ENCODE results near the gene IGSF21. TPM values are rescaled to one million over a fixed set of nuclear protein-coding genes. Genes with fewer than 3 reads are reported as not detected.
"Not testable (repeated sequence)": the region's sequence is repeated elsewhere in the genome, so short reads cannot be mapped to it uniquely, and the experiment has no call there.

The IGSF21 gene
- total RNA-seq, 2 experiments from 2014 or later = not detected

DNA sequence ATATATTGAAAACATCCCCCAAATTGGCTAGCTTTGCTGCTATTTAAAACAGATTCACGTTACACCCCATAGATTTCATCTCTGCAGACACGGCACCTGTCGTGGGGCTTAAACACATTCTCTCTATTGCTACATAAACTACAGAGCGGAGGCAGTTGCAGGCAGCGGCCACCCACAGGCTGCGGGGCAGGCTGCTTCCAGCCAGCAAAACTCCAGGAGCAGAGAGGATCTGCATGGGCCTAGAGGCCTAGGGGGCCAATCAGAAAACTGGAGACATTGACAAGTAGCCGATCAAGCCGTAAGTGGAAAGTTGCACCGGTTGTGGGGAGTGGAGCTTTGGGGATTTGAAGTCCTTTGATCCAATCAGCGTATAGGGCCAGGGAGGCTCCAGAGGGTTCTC is 244.1 kb downstream of the IGSF21 start:
- Mint-ChIP-seq H3K27me3 (peaks cover 27% of the 10 kb centered on the region), H3K9me3 (no peaks in the 10 kb centered on the region), H3K36me3 (no peaks in the 10 kb centered on the region), H3K27ac (no peak overlapping the region), H3K4me3 (no peak overlapping the region), H3K4me1 (ENCODE audit: low read depth) (no peaks in the 10 kb centered on the region)
- intact Hi-C loops (cut with micrococcal nuclease) = no loop called here
- DNase-seq = no peak
- CTCF ChIA-PET = no interaction called here
- POLR2A ChIA-PET = no interaction called here

DNA sequence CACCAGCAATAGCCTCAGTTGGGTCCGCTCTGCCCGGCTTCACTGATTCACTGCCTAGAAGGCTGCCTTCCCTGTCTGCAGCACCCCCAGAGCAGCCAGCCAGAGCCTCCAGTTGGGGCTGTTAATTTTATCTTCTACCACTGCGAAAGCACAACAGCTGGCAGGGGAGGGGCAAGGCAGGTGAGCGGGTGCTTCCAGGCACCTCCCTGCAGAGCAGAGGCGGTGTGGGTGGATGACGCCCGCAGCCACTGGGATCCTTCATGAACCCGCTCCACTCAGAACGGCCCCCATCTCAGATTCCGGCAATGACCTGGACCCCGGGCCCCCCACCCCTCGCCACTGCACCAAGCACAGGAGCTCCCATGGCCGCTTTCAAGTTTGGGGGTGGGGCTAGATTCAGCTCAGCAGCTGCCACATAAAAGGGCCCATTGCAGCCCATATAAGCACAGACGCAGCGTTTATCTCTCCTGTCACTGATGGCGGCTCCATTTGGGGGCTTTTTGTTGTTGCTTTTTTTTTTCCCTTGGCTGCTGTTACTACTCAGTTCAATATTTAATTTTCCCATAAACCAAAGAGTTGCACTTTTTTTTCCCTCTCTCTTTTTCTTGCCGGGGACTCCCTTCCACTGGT is 245.2 kb downstream of the IGSF21 start:
- no peaks in the 10 kb centered on the region for H3K36me3 Mint-ChIP-seq
- DNase-seq = no peak
- no peak overlapping the region for H3K4me3 Mint-ChIP-seq
- no peak overlapping the region for H3K27ac Mint-ChIP-seq
- ChIA-PET CTCF (no interaction called here), POLR2A (no interaction called here)
- no peaks in the 10 kb centered on the region for H3K9me3 Mint-ChIP-seq
- H3K4me1 Mint-ChIP-seq (ENCODE audit: low read depth) = no peaks in the 10 kb centered on the region
- intact Hi-C loops (cut with micrococcal nuclease) = no loop called here
- H3K27me3 Mint-ChIP-seq = peaks cover 29% of the 10 kb centered on the region

DNA sequence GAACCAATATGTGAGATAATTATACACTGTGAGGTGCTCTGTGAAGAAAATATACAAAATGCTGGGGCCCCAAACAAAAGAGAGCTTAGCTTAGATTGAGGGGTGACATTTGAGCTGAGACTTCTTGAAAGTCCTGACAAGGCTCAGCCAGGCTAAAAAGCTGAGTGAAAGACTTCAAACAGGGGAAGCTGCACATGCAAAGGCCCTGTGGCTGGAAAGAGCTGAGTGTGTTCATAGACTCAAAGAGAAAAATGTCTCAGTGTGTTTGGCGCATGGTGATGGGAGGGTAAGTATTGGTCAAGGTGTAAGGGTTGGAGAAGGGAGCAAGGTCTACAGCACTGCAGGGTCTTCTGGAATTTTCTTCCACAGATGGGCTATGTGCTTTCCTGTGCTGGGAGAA is 245.9 kb downstream of the IGSF21 start:
- DNase-seq = no peak
- Mint-ChIP-seq H3K27me3 (peaks cover 31% of the 10 kb centered on the region), H3K4me1 (ENCODE audit: low read depth) (no peaks in the 10 kb centered on the region), H3K9me3 (no peaks in the 10 kb centered on the region), H3K4me3 (no peak overlapping the region), H3K36me3 (no peaks in the 10 kb centered on the region), H3K27ac (no peak overlapping the region)
- CTCF ChIA-PET = no interaction called here
- POLR2A ChIA-PET = no interaction called here
- intact Hi-C loops (cut with micrococcal nuclease) = no loop called here

DNA sequence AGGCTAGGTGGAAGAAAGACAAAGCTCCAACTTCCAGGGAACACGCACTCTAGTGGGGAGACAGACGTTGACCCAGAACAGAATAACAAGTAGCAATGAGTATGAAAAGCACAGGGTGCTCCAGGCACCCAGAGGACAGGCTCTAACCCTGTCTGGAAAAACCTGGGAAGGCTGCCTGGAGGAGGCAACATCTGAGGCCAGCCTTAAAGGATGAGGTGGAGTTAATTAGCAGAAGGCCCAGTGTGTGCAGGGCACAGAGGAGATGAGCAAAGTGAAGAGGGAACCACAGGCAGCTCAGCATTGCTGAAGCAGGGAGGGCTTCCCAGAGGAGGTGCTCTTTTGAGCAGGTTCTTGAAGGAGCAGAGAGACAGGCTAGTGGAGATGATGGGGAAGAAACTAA is 246.4 kb downstream of the IGSF21 start:
- H3K9me3 Mint-ChIP-seq = no peaks in the 10 kb centered on the region
- intact Hi-C loops (cut with micrococcal nuclease) = no loop called here
- POLR2A ChIA-PET = no interaction called here
- no peaks in the 10 kb centered on the region for H3K36me3 Mint-ChIP-seq
- no peaks in the 10 kb centered on the region for H3K4me1 Mint-ChIP-seq (ENCODE audit: low read depth)
- peaks cover 31% of the 10 kb centered on the region for H3K27me3 Mint-ChIP-seq
- no peak overlapping the region for H3K4me3 Mint-ChIP-seq
- H3K27ac Mint-ChIP-seq = no peak overlapping the region
- no peak for DNase-seq
- CTCF ChIA-PET = no interaction called here

DNA sequence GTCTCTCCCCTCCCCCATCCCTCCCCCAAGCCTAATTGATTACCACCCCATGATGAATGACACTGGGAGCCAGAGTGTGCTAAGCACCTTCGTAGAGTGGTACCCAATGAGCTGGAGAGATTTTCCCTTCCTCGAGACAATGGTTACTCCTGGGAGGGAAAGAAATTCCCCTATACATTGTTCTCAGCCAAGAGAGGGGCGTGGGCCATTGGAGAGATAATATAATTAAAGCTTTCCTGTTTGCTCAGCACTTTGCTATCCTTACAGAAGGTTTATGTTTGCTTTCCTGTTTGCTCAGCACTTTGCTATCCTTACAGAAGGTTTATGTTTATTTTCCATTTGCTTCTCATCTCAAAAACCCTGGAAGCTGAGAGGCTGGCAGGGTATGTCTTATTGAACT is 247.0 kb downstream of the IGSF21 start:
- no peak for DNase-seq
- peaks cover 29% of the 10 kb centered on the region for H3K27me3 Mint-ChIP-seq
- intact Hi-C loops (cut with micrococcal nuclease) = no loop called here
- CTCF ChIA-PET = no interaction called here
- H3K9me3 Mint-ChIP-seq = no peaks in the 10 kb centered on the region
- no peaks in the 10 kb centered on the region for H3K36me3 Mint-ChIP-seq
- H3K27ac Mint-ChIP-seq = no peak overlapping the region
- POLR2A ChIA-PET = no interaction called here
- no peaks in the 10 kb centered on the region for H3K4me1 Mint-ChIP-seq (ENCODE audit: low read depth)
- no peak overlapping the region for H3K4me3 Mint-ChIP-seq

DNA sequence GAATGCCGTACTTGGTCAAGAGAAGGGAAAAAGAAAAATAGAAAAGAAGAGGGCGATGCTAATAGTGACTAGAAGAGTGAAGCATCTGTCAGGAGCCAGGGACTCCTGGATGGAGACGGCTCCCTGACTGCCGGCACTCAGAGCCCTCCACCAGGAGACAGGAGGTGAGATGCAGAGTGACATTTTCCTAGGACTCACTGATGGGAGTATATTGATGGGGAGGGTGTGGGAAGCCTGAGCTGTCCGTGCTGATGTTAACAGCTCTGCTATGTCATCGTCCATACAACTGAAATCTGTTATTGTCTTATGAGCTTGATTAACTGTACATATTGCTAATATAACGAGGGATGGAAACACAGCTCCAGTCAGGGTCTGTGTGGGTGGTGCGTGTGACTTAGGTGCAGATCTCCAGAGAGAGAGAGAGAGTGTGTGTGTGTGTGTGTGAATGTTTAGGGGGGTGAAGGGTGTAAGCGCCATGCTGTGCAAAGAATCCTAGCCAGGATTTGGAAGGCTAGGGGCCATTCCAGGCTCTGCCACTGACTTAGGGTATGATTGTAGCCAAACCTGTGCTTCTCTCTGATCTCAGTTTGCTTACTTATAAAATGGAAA is 250.1 kb downstream of the IGSF21 start:
- no peaks in the 10 kb centered on the region for H3K36me3 Mint-ChIP-seq
- POLR2A ChIA-PET = no interaction called here
- intact Hi-C loops (cut with micrococcal nuclease) = no loop called here
- no peak overlapping the region for H3K27ac Mint-ChIP-seq
- H3K4me3 Mint-ChIP-seq = no peak overlapping the region
- CTCF ChIA-PET = no interaction called here
- H3K9me3 Mint-ChIP-seq = no peaks in the 10 kb centered on the region
- no peak for DNase-seq
- H3K4me1 Mint-ChIP-seq (ENCODE audit: low read depth) = no peaks in the 10 kb centered on the region
- H3K27me3 Mint-ChIP-seq = peaks cover 32% of the 10 kb centered on the region

DNA sequence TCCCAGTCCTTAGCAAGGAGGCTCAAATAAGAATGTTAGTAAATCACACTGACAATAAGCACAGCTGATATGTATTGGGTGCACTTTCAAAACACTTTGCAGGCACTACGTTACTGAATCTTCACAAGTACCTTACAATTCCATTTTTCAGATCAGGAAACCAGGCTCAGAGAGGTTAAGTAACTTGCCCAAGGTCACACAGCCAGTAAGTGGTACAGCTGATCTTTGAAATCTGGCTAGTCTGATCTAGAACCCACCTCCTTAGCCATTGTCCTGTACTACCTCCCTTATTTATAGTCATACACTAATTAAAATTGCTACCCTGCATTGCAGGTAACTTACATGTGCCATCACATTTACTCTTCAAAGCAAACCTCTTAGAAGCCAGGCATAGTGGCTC is 251.0 kb downstream of the IGSF21 start:
- CTCF ChIA-PET = no interaction called here
- Mint-ChIP-seq H3K27me3 (peaks cover 26% of the 10 kb centered on the region), H3K4me1 (ENCODE audit: low read depth) (no peaks in the 10 kb centered on the region), H3K36me3 (no peaks in the 10 kb centered on the region), H3K9me3 (no peaks in the 10 kb centered on the region), H3K27ac (no peak overlapping the region), H3K4me3 (no peak overlapping the region)
- no peak for DNase-seq
- intact Hi-C loops (cut with micrococcal nuclease) = no loop called here
- POLR2A ChIA-PET = no interaction called here

DNA sequence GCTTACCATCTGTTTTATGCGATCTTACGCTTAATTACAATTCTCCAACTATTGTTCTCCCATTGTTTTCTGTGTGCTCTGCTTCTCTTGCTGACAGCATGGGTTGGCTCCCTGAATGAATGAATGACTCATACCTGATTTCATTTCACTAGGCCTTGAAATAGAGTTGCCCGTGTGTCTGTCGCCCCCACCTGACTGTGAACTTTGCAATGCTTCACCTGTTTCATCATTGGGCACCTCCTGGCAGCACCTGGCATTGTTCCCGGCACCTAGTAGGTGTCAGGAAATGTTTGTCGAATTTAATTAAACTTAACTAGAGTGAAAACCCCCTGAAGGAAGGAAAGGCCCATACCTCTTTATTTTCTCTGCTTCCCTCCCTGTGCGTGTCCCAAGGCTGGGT is 252.7 kb downstream of the IGSF21 start:
- CTCF ChIA-PET = no interaction called here
- H3K27me3 Mint-ChIP-seq = peaks cover 17% of the 10 kb centered on the region
- no peaks in the 10 kb centered on the region for H3K9me3 Mint-ChIP-seq
- no peak overlapping the region for H3K27ac Mint-ChIP-seq
- no peaks in the 10 kb centered on the region for H3K4me1 Mint-ChIP-seq (ENCODE audit: low read depth)
- DNase-seq = no peak
- no peaks in the 10 kb centered on the region for H3K36me3 Mint-ChIP-seq
- POLR2A ChIA-PET = no interaction called here
- H3K4me3 Mint-ChIP-seq = no peak overlapping the region
- intact Hi-C loops (cut with micrococcal nuclease) = no loop called here

DNA sequence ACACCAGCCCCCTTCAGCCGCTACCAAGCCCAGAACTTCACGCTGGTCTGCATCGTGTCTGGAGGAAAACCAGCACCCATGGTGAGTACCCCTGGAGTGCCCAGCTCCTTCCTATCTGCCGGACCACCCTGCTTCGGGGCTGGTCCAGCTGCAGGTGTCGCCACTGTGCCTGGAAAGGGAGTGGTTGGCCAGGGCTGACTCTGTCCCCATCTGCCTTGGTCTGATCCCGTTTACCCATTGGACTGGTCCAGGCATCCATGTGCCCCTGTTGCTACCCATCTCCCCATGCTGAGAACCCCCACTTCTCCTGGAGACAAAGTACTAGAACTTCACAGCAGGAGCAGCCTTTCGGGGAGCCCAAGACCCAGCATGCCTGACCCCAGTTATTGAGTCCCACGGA is 254.6 kb downstream of the IGSF21 start:
- intact Hi-C loops (cut with micrococcal nuclease) = no loop called here
- Mint-ChIP-seq H3K4me1 (ENCODE audit: low read depth) (no peaks in the 10 kb centered on the region), H3K36me3 (no peaks in the 10 kb centered on the region), H3K27me3 (peaks cover 12% of the 10 kb centered on the region), H3K9me3 (no peaks in the 10 kb centered on the region), H3K27ac (no peak overlapping the region), H3K4me3 (no peak overlapping the region)
- POLR2A ChIA-PET = no interaction called here
- no peak for DNase-seq
- CTCF ChIA-PET = no interaction called here

DNA sequence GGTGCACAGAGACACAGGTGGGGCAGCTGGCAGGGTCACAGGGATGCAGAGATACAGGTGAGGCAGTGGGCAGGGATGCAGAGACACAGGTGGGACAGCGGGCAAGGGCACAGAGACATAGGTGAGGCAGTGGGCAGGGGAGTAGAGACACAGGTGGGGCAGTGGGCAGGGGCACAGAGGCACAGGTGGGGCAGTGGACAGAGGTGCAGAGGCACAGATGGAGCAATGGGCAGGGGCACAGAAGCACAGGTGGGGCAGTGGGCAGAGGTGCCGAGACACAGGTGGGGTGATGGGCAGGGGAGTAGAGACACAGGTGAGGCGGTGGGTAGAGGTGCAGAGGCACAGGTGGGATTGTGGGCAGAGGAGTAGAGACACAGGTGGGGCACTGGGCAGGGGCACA is 255.8 kb downstream of the IGSF21 start:
- Mint-ChIP-seq H3K4me1 (ENCODE audit: low read depth) (no peaks in the 10 kb centered on the region), H3K27ac (no peak overlapping the region), H3K4me3 (no peak overlapping the region), H3K9me3 (no peaks in the 10 kb centered on the region), H3K27me3 (peaks cover 11% of the 10 kb centered on the region), H3K36me3 (no peaks in the 10 kb centered on the region)
- DNase-seq = no peak
- CTCF ChIA-PET = no interaction called here
- intact Hi-C loops (cut with micrococcal nuclease) = no loop called here
- POLR2A ChIA-PET = no interaction called here

DNA sequence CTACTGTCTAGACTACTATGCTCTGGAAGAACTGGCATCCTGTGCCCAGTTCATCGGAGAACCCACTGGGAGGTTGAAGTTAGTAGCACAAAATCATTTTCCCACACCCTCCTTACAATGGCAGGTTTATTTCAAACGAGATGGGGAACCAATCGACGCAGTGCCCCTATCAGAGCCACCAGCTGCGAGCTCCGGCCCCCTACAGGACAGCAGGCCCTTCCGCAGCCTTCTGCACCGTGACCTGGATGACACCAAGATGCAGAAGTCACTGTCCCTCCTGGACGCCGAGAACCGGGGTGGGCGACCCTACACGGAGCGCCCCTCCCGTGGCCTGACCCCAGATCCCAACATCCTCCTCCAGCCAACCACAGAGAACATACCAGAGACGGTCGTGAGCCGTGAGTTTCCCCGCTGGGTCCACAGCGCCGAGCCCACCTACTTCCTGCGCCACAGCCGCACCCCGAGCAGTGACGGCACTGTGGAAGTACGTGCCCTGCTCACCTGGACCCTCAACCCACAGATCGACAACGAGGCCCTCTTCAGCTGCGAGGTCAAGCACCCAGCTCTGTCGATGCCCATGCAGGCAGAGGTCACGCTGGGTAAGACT is 257.6 kb downstream of the IGSF21 start:
- H3K27me3 Mint-ChIP-seq = peaks cover 12% of the 10 kb centered on the region
- no peak for DNase-seq
- no peaks in the 10 kb centered on the region for H3K9me3 Mint-ChIP-seq
- no peak overlapping the region for H3K27ac Mint-ChIP-seq
- no peaks in the 10 kb centered on the region for H3K36me3 Mint-ChIP-seq
- H3K4me3 Mint-ChIP-seq = no peak overlapping the region
- ChIA-PET POLR2A (no interaction called here), CTCF (no interaction called here)
- intact Hi-C loops (cut with micrococcal nuclease) = no loop called here
- no peaks in the 10 kb centered on the region for H3K4me1 Mint-ChIP-seq (ENCODE audit: low read depth)

DNA sequence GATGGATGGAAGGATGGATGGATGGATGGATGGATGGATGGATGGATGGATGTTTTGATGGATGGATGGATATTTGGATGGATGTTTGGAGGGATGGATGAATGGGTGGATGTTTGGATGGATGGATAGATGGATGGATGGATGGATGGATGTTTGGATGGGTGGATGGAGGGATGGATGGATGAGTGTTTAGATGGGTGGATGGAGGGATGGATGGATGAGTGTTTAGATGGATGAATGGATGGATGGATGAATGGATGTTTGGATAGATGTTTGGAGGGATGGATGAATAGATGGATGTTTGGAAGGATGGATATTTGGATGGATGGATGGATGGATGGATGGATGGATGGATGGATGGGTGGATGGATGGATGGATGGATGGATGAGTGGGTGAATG is 264.9 kb downstream of the IGSF21 start:
- CTCF ChIA-PET, H3K27me3 Mint-ChIP-seq: not testable (repeated sequence)

DNA sequence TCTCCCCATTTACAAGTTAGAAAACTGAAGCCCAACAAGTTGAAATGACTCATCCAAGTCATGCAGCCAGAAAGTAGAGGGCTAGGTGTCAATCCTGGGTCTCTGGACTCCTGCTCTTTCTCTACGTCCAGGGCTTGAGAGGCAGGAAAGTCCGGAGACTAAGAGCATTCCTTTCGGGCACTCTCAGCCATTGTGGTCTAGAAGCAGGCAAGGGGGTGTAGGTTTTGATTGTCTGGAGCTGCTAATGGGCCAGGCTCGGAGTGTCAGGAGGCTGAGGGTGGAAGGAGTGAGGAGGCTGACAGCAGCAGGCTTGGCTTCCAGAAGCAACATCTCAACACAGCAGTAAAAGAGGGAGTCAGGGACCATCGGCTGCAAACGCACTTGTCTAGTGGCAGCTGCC is 265.6 kb downstream of the IGSF21 start:
- no peak for DNase-seq
- Mint-ChIP-seq H3K36me3 (no peaks in the 10 kb centered on the region), H3K27me3 (peaks cover 4% of the 10 kb centered on the region), H3K4me1 (ENCODE audit: low read depth) (no peaks in the 10 kb centered on the region), H3K4me3 (no peak overlapping the region), H3K9me3 (no peaks in the 10 kb centered on the region), H3K27ac (no peak overlapping the region)
- CTCF ChIA-PET = no interaction called here
- POLR2A ChIA-PET = no interaction called here
- intact Hi-C loops (cut with micrococcal nuclease) = no loop called here

More for the DNA sequence above, 264.9 kb downstream of the IGSF21 start:
- H3K4me1 Mint-ChIP-seq (ENCODE audit: low read depth); POLR2A ChIA-PET; H3K9me3 Mint-ChIP-seq; intact Hi-C loops (cut with micrococcal nuclease); H3K27ac Mint-ChIP-seq; DNase-seq; H3K36me3 Mint-ChIP-seq; H3K4me3 Mint-ChIP-seq: not testable (repeated sequence)

All from activated CD4-positive, alpha-beta memory T cell treated with anti-CD3 and anti-CD28 coated beads for 36 hours (primary cell).